NCI-H2107 treated with DMSO at 0.1 percent for 48 hours (cell line): Measurements from ENCODE around the gene SLC5A10.

ENCODE experiments used
- DNase-seq: peaks from one replicate; lab custom pipeline; 2025; ENCODE audit not compliant: unreplicated experiment; lab: John Stamatoyannopoulos, UW

Gene SLC5A10

DNA sequence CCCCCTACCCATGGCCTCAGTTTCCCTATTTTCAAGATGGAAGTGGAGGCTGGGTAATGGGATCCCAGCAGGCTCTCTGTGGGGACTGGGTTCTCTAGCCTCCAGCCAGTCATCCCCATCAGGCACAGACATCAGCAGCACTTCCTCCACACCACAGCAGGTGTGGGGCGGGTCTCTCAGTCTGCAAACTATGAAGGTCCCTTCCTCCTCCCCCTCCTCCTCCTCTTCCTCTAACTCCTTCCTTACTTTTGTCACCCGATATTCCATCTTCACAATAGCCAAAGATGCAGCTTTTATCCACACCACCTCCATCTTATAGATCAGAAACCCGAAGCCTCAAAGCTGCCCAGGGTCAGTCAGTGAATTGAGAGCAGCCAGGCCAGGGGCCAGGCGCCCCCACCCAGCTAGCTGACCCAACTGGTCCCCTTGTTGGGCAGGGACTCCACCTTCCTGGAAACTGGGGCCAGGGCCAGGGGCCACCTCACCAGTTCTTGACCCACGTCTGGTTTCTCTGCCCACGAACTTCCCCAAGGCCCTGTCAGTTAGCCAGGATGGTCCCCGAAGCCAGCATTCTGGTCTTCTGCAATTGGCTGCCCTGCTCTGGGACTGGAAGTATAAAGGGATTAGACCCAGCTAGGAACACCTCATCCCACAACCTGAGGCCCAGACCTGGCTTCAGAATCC is 50.1 kb downstream of the SLC5A10 start:
- DNase-seq, result no peak

DNA sequence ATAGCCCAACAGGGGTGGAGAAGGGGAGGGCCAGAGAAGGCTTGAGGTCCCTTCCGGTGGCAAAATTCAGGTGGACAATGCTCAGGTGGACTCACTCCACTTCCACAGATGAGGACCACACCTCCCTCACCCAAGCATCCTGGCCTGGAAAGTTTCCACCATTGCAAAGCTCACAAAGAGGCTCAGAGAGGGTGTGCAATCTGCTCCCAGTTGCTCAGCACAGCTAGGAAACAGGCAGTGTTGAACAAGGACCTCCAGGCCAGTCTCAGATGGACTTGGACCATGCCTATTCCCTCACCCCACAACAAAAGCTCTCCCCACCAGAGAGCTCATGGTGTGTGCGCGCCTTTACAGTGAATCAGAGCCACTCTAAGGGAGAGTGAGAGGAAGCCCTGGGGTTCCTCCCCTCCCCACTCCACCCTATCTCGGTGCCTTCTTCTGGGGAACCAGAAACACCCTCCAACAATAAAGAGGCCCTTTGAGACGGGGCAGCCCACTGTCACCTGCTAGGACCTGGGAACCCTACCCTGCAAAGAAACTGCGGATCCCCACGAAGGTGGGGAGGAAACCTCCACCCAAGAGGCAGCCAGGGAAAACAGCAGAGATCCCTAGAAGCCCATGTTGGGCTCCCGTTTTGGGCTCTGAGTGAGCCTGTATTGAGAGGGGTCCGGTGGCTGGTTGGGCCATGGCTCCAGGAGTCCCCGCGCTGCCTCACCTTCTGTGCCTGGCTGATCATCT is 51.0 kb downstream of the SLC5A10 start:
- DNase-seq, result no peak

DNA sequence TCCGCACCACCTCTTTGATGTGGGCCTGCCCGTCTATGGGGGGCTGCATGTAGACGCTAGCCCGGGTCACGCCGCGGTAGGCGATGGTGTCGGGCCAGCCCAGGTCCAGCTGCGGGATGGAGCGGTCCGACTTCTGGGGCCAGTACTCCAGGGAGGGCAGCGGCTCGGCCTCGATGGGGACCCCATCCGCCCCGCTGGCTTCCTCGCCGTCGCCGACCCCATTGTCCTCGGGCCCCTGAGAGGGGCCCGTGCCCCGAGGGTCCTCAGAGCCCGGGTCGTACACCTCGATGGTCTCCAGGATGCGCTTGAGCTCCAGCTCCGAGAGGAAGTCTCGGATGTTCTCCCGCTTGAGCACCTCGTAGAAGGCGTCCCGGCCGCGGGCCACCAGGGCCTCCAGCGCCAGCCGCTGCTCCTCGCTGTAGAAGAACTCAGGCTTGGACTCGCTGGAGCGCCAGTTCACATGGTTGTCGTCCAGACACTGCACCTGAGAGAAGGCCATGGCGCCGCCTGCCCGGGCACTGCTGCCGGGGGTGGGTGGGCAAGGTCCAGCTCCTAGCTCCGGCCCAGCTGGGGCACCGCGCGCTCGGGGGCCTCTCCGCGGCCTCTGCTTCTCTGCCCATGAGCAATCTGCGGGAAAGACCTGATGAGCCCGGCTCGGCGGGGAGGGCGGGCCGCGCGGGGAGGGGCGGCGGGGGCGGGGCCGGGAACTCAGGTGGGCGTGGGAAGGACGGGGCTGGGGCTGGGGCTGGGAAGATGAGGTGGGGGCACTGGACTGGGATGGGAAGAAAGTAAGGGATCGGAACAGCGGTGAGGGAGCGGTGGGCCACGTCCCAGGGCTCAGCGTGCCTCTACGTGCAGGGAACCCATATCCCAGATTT is 51.8 kb downstream of the SLC5A10 start:
- DNase-seq, result no peak

DNA sequence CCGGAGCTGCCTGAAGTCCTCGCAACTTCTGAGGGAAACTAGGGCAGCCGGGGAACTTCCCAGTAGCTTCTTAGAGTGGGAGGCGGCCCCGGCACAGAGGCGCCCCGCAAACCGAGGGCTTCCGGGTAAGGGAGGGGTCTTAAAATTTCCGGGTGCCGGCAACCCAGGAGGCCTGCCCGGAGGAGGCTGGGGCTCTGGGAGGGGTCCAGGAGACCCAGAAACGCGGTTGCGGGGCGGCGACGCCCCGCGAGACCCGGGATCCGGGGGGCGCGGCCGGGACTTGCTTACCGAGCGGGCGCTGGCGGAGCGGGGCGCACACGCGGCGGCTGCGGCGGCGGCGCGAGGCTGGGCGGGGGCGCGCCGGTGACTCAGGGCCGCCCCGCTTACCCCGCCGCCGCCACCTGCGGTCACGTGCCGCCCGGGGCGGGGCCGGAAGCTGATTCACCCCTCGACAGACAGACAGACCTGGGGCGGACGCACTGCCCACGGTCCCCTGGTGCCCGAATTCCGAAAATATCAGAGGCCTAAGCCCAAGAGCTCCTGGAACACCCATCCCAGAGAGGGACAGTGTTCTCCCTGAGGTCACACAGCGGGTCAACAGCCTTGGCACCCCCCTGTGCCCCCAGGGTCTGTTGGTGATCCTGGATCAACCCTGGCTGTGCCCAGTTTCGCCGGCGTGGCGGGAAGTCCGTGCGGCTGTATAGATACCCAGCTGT is 52.6 kb downstream of the SLC5A10 start, which contains the start of gene FAM83G:
Gene FAM83G, minus strand, starts transcription at position 344 of the 716 bp plus-strand sequence. CDS start 723 bp downstream, outside the sequence.
- no peak for DNase-seq

DNA sequence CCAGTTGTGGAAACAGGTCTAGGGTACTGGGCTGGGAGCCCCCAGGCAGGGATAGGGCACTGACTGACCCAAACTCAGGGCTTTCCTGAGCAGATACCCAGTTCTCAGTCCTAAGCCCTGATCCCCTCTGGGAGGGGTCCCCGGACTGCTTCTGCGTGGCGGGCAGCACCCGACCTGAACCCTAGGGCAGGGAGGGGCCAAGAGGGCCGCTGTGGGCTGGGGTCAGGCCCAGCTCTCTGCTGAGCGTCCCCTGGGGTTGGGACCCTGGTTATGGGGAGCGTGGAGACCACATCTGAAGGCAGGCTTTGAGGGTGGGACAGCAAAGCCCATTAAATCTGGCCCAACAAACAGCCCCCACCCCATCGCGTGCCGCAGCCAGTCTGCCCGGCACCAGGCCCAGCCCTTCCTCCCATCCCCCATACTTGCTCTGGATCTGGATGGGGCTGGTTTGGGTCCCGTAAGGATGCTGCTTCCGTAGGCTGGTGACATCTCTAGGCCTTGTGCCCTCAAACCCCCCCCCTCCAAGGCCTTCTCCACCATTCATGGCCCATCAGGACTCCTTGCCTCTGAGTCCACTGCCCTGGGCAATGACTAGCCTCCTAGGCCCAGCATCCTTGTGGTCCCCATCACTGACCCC is 53.3 kb downstream of the SLC5A10 start:
- DNase-seq, result no peak

DNA sequence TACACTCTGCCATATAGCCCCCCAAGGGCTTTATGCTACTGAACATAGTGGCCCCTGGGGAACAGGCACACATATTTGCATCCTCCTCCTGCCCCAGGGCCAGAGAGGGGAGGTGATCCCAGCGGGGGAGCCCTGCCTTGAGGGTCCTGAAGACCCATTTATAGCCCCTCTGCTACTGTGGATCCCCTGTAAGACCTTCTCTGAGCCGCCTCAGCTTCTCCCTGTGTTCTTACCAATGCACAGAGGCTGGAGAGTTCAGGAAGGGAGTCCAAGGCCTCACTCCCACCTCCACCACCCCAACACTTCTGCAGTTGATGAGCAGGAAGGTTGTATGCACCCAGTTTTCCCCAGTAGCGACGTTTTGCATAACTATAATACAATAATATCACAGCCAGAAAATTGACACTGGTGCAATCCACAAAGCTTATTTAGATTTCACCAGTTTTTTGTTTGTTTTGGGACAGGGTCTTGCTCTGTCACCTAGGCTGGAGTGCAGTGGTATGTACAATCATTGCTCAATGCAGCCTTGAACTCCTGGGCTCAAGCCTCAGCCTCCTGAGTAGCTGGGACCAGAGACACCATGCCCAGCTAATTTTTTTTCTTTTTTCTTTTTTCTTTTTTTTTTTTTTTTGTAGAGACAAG is 53.9 kb downstream of the SLC5A10 start:
- no peak for DNase-seq

DNA sequence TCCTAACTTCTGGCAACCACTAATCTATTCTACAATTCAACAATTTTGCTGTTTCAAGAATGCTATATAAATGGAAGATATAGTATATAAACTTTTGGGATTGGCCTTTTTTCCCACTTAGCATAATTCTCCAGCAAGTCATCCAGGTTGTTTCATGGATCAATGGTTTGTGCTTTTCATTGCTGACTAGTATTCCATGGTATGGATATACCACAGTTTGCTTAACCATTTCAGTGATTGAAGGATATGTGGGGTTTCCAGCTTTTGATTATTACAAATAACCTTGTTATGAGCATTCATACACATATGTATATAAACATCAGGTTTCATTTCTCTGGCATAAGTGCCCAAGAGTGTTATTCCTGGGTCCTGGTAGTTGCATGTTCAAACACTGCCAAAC is 54.7 kb downstream of the SLC5A10 start:
- no peak for DNase-seq

DNA sequence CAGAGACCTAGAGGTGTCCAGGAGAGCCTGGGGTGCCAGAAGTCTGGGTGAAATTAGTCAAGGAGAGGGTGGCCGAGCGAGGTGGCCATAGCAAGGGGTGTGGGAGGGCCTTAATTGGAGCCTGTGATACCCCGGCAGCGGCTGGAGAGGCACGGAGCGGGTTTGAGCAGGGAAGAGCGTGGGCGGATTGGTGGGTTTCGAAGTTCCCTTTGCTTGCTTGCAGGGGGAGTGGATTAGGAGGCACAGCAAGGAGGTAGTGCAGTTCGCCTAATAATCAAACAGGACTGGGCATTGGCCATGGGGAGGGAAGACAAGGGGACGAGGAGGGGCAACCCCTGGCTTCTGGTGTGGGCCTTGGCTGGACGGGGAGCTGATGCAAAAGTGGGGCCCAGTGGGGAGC is 58.0 kb downstream of the SLC5A10 start:
- DNase-seq, result no peak

DNA sequence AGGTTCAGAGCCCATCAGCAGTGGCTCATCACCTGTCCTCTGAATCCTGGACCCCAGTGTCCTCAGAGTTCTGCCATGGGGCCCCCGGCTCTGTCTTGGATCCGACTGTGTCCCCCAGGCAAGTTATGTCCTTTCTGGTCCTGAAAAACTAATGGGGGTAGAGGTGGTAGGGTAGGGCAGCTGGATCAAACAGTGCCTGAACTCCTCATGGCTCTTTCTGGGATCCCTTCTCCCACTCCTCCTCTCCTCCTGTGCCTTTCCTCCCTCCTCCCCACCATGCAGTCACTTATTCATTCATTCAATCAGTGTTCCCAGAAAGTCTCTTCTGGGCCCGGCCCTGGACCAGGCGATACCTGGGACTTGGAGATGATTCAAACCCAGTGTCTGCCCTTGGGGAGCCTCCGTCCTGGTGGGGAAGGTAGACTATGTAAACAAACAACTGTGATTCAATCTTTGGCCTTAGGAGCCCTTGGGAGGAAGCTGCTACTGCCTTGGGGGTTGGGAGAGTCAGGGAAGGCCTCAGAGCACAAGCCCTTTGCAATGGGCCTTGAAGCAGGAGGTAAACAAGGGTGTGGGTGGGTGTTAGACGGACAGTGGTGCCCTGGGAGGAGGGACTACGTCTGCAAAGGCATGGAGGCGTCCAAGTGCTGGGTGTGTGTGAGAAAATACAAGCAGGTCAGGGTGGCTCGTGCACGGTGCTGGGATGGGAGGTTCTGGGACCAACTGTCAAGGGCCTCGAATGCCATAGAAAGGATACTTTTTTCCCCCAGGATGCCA is 59.0 kb downstream of the SLC5A10 start:
- DNase-seq, result no peak

DNA sequence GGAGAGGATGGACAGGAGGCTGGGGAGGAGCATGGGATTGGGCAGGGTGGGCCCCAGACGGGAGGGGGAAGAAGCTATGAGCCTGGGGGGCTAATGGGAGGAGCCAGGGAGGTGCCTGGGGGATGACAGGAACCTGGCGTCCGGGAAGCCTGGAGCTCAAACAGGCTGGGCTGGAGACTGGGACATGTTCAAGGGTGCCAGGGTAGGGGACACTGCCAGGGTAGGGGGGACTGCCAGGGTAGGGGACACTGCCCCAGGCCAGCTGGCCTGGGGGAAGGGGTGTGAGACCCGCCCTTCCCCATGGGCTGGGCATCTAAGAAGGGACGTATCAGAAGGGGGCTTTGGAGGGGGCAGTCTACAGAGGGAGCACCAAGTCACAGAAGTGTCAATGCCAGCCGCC is 59.6 kb downstream of the SLC5A10 start:
- no peak for DNase-seq

DNA sequence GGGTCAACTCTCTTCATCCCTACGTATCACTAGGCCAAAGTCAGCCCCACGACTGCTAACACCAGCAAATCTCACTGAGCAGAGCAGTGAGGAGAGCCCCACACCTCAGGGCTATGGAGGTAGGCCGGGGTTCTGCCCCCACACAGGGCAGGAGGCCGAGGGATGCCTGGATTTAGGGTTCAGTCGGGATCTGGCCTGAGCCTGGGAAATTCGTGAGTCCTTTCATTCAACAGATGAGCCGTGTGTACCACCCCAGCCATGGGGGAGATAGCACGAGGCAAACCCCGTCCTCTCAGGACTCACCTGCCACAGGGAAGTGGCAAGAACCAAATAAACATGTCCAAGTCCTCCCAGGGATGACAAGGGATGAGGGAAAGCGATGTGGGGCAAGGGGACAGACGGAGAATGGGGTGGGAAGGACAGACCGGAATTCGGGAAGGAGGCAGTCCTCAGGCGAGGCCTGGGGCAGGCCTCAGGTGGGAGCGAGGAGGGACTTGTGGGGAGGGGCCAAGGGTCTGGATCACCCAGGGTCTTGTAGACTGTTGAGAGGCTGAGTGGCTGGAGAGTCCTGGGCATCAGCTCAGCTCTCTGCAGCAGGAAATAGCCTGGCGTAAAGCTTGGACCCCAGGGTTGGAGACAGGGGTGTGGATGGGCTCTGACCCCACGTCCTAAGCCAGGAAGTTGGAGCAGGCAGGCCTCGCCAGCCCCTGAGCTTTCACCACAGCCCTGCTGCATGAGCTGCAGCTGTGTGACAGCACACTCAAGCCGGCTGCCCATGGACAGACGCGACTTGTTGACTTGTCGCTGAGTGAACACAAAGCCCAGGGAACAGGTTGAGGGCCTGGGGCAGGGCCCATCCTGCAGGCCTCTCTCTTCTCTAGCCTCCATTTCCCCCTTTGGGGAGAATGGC is 60.5 kb downstream of the SLC5A10 start:
- no peak for DNase-seq

DNA sequence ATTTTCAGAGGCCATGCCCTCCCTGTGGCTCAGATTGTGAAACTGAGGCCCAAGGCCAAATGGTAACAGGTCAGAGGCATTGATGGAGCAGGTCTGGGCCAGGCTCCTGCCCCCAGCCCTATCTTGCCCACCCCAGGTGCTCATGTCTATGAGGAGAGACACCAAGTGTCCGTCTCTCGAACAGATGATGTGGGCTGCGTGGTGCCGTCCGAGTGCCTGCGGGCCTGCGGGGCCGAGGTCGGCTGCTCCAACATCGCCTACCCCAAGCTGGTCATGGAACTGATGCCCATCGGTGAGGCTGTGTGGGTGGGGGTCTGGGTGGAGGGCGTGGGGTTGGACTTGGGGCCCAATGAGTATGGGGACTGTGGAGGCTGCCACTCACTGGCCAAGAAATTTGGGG is 61.3 kb downstream of the SLC5A10 start:
- no peak for DNase-seq

DNA sequence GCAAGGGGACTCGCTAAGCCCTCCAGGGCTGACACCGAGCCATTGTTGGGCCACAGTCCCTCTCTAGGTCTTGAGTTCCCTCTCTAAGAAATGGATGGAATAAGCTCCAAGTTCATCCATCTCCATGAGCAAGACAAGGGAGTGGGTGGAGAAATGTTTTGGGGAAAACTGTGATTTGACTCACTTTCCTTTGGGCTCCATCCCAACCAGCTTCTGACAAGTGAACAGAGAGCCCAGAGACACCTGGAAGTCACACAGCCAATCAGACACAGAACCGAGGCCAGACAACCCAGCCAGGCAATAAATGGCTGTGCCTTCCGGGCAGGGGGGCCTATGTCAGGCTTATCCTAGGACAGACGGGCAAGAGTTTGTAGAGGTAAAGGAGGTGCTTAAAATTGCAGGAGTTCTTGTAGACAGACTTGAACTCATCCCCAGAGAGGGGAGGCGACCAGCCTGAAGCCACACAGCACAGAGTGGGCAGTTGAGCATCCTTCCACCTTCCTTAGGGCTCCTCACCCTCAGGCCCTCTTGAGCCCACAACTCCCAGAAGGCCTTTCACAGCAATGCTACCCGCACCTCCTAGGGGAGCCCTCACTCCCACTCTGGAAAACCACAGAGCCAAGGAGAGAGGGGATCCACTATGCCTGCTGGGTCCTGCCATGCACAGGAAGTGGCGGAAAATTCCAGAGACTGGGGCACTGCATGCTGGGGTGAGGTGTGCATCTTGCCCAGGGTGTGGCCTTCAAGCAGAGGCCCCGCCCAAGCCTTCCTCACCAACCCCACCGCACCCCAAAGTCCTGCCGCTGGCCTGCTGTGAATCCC is 62.1 kb downstream of the SLC5A10 start:
- no peak for DNase-seq

DNA sequence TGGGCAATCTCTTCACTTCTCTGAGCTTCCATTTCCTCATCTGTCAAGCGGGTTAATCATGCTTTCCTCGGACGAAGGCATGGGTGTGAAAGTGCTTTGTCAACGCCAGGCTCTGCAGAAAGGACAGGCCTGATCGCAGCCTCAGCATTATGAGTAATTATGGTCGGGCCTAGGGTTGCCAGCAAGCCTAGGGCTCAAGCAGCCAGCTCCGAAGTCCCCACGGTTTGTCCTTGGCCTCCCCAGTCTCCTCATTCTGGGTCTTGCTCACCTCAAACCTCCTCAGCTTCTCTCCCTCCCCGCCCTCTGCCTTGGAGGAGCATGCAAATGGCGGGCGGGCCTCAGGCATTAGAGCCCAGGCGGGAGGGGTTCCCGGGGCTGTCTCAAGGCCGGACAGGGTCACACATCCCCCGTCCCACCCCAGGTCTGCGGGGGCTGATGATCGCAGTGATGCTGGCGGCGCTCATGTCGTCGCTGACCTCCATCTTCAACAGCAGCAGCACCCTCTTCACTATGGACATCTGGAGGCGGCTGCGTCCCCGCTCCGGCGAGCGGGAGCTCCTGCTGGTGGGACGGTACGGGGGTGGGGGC is 62.8 kb downstream of the SLC5A10 start:
- DNase-seq, result no peak

DNA sequence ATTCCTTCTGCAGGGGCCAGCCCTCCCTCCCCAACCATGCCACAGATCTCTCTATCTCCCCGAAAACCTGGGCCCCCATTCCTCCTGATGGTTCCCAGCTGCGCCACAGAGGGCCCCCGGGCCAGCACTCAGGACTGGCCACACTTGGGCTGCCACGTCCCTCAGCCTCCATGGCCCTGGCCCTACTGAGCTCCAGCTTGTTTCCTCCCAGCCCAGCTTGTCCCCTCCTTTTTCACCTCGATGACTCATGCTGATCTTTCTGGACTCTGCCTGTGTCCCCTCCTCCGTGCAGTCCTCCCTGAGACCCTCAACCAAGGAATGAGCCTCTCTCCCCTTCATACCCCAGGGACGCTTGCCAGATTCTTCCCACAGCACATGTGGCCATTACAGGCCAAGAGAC is 63.5 kb downstream of the SLC5A10 start:
- no peak for DNase-seq

DNA sequence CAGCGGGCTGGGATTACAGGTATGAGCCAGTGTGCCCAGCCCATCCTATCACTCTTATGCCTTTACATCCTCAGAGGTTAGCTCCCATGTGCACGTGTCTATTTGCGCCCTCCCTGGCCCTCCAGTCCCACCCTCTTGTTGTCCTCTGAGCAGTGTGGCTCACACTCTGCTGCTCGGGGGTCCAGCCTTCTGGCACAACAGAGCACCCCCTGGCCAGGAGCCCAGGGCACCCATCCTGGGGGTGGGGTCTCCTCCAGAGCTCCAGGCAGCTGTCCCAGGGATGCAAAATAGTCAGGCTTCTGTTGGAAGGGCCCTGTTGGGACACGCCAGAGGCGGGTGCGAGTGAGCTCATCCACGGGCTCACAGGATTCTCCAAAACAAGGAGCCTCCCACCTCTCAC is 64.3 kb downstream of the SLC5A10 start:
- DNase-seq, result no peak

DNA sequence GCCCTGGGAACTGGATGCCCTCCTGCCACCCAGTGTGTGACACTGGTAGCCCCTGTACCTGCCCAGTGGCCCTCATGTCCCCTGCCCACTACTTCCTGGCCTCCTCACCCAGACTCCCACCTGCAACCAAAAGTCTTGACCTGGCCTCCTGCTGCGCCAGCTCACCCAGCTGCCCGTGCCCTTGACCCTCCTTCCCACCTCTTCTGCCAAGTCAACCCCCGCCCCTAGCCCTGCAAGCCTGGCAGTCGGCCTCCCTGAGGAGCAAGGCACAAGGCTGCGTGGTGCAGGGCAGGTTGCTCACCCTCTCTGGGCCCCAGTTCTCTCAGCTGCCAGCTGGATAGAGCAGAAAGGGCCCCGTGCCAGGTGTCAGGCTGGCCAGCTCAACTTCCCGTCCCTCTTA is 64.9 kb downstream of the SLC5A10 start:
- no peak for DNase-seq
